Ishikawa (cell line): Measurements from ENCODE around the gene WNK4.

Experiments
- CREB1 ChIP-seq: IDR thresholded peaks from 2 replicates; pipeline ENCODE4 v1.6.1; 2012; ENCODE audit warnings: low read depth
- EP300 ChIP-seq: IDR thresholded peaks from 2 replicates; pipeline ENCODE4 v1.6.1; 2012; ENCODE audit warnings: borderline replicate concordance
- RAD21 ChIP-seq: IDR thresholded peaks from 2 replicates; pipeline ENCODE4 v1.6.1; 2012; ENCODE audit warnings: low read depth
- YY1 ChIP-seq: IDR thresholded peaks from 2 replicates; pipeline ENCODE4 v1.6.1; 2012; ENCODE audit warnings: low read depth

GRCh38 chr17:42809250-42809649 is 28.8 kb downstream of the WNK4 start:
- TF ChIP-seq CREB1 (no peak), EP300 (no peak), YY1 (no peak), RAD21 (no peak)
